ENCODE data around the gene AMH. TPM values are rescaled to one million over a fixed set of nuclear protein-coding genes. Genes with fewer than 3 reads are reported as not detected.
"Not testable (repeated sequence)": the region's sequence is repeated elsewhere in the genome, so short reads cannot be mapped to it uniquely, and the experiment has no call there.

Gene AMH
- polyA plus RNA-seq, 1 of the 3 experiments (the other 2 are of a cell fraction): 18.1 TPM

DNA sequence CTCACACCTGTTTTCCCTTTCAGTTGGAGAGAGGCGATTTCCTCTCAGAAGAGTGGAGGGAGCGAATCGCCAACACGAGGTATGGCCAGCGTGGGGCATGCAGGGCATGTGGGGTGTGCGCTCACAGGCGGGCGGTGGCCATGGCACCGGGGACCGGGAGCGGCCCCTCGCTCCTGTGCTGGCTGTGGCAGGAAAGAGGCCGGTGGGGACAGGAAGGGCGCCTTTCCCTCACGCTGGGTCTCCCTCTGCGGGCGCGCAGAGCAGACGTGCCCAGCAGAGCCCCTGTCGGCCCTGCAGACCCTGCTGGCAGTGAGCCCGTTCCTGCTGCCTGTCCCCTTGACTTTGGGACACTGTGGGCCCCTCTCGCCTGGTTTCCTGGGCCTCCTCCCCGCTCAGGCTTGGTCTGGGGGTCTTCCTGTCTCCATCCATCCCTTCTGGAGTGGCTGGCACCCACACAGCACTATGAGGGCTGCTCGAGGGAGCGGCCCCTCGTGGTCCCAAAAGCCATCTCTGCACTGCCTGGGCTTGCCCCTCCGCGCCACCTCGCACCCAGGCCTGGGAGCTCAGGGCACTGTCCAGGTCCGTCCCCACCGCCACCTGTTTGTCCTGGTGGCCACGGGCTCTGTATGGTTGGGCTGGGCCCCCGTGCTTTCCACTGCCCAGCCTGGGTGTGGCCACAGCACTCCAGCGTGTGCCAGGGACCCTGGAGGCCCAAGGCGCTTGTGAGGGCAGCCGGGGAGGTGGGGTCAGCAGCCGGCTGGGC is 49.1 kb upstream of the AMH start:
- H4K20me1 ChIP-seq (ENCODE audit: insufficient read depth): peaks cover 25% of the 10 kb centered on the region
- no peak for DNase-seq
- no peaks in the 10 kb centered on the region; a peak in 1 of 4 replicates for H3K4me1 ChIP-seq (ENCODE audit: control insufficient read depth in 1 of 2, insufficient read depth in 2 of 2, low read depth in 1 of 2, low read length in 1 of 2)
- H3K9ac ChIP-seq: no peak overlapping the region
- no peaks in the 10 kb centered on the region for H3K9me2 ChIP-seq
- peaks cover 25% of the 10 kb centered on the region for H3K79me2 ChIP-seq (ENCODE audit: insufficient read depth)
- POLR2A ChIA-PET: no interaction called here
- no peak overlapping the region for H3K4me2 ChIP-seq
- no peaks in the 10 kb centered on the region for H3K9me3 ChIP-seq
- H3K36me3 ChIP-seq (replicated peaks in 1 of 2; ENCODE audit: control insufficient read depth in 1 of 2, insufficient read depth in 2 of 2, low read length in 1 of 2): peaks cover 4 to 25% of the 10 kb centered on the region in 2 experiments
- 92% methylated on average over 23 of the region's 37 CpGs for WGBS (ENCODE audit: low lambda C conversion rate)
- H3F3A ChIP-seq (replicated peaks; ENCODE audit: insufficient read depth): no peaks in the 10 kb centered on the region
- TF ChIP-seq ELF1 (IDR thresholded peaks at IDR 0.05) (no peak), FOXJ3 (CRISPR knock-in tag; IDR thresholded peaks at IDR 0.05) (no peak), YY1 (IDR thresholded peaks at IDR 0.05; ENCODE audit: low read depth) (no peak), FOSL2 (IDR thresholded peaks at IDR 0.05; ENCODE audit: borderline replicate concordance, low read depth) (no peak), MXI1 (IDR thresholded peaks at IDR 0.05; ENCODE audit: low read depth, low read length) (no peak), EZH2phosphoT487 (IDR thresholded peaks at IDR 0.05; ENCODE audit: borderline replicate concordance, low read depth) (no peak), RCOR1 (IDR thresholded peaks at IDR 0.05; ENCODE audit: low read length) (no peak), RFX5 (IDR thresholded peaks at IDR 0.05; ENCODE audit: low read length) (no peak), CHD2 (IDR thresholded peaks at IDR 0.05; ENCODE audit: low read length, partially characterized antibody) (no peak), RAD21 (IDR thresholded peaks at IDR 0.05; ENCODE audit: low read length) (no peak), GABPA (IDR thresholded peaks at IDR 0.05; ENCODE audit: low read depth) (no peak), TCF12 (IDR thresholded peaks at IDR 0.05) (no peak), RXRA (IDR thresholded peaks at IDR 0.05; ENCODE audit: borderline replicate concordance, low read depth) (no peak), EP300 (IDR thresholded peaks at IDR 0.05; ENCODE audit: borderline replicate concordance in 1 of 2, low read depth in 1 of 2, low read length in 1 of 2) (no peak)
- TF ChIP-seq, protein P1, sequence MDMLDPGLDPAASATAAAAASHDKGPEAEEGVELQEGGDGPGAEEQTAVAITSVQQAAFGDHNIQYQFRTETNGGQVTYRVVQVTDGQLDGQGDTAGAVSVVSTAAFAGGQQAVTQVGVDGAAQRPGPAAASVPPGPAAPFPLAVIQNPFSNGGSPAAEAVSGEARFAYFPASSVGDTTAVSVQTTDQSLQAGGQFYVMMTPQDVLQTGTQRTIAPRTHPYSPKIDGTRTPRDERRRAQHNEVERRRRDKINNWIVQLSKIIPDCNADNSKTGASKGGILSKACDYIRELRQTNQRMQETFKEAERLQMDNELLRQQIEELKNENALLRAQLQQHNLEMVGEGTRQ (IDR thresholded peaks at IDR 0.05; ENCODE audit: borderline replicate concordance, low read depth, low read length): no peak
- TF ChIP-seq, protein P2, sequence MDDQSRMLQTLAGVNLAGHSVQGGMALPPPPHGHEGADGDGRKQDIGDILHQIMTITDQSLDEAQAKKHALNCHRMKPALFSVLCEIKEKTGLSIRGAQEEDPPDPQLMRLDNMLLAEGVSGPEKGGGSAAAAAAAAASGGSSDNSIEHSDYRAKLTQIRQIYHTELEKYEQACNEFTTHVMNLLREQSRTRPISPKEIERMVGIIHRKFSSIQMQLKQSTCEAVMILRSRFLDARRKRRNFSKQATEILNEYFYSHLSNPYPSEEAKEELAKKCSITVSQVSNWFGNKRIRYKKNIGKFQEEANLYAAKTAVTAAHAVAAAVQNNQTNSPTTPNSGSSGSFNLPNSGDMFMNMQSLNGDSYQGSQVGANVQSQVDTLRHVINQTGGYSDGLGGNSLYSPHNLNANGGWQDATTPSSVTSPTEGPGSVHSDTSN (IDR thresholded peaks at IDR 0.05): no peak
- TF ChIP-seq, protein P3, sequence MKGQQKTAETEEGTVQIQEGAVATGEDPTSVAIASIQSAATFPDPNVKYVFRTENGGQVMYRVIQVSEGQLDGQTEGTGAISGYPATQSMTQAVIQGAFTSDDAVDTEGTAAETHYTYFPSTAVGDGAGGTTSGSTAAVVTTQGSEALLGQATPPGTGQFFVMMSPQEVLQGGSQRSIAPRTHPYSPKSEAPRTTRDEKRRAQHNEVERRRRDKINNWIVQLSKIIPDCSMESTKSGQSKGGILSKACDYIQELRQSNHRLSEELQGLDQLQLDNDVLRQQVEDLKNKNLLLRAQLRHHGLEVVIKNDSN (IDR thresholded peaks at IDR 0.05; ENCODE audit: borderline replicate concordance, low read depth): no peak
- no peak overlapping the region for H3K4me3 ChIP-seq (ENCODE audit: low read depth in 2 of 2, low read length in 1 of 2)
- CTCF ChIA-PET: interaction anchor here (0.8 to 1.6 kb wide), 4 partner anchors 16 to 44 kb away, joined by 3 to 8 read pairs (median 5); no protein-coding TSS in a partner anchor
- H2AFZ ChIP-seq (ENCODE audit: low read depth): no peak overlapping the region
- no peaks in the 10 kb centered on the region for H3K27me3 ChIP-seq (ENCODE audit: insufficient read depth)
- H3K27ac ChIP-seq (ENCODE audit: low read depth in 2 of 2, low read length in 1 of 2): no peak overlapping the region

DNA sequence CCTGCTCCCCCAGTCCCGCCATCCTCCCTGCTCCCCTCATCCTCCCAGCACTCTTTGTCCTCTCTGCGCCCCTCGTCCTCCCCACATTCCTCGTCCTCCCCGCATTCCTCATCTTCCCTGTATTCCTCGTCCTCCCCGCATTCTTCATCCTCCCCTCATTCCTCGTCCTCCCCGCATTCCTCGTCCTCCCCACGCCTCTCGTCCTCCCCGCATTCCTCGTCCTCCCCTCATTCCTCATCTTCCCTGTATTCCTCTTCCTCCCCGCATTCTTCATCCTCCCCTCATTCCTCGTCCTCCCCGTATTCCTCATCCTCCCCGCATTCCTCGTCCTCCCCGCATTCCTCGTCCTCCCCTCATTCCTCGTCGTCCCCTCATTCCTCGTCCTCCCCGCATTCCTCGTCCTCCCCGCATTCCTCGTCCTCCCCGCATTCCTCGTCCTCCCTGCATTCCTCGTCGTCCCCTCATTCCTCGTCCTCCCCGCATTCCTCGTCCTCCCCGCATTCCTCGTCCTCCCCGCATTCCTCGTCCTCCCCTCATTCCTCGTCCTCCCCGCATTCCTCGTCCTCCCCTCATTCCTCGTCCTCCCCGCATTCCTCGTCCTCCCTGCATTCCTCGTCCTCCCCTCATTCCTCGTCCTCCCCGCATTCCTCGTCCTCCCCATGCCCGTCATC is 48.4 kb upstream of the AMH start:
- H3K4me1 ChIP-seq (ENCODE audit: control insufficient read depth in 1 of 2, insufficient read depth in 2 of 2, low read depth in 1 of 2, low read length in 1 of 2); H3K9me2 ChIP-seq; H3F3A ChIP-seq (replicated peaks; ENCODE audit: insufficient read depth); POLR2A ChIA-PET; H3K27ac ChIP-seq (ENCODE audit: low read depth in 2 of 2, low read length in 1 of 2); H3K9ac ChIP-seq; CTCF ChIA-PET; H3K4me3 ChIP-seq (ENCODE audit: low read depth in 2 of 2, low read length in 1 of 2); H3K27me3 ChIP-seq (ENCODE audit: insufficient read depth); H3K9me3 ChIP-seq; H3K4me2 ChIP-seq; H2AFZ ChIP-seq (ENCODE audit: low read depth); DNase-seq: not testable (repeated sequence)
- H3K79me2 ChIP-seq (ENCODE audit: insufficient read depth): peaks cover 27% of the 10 kb centered on the region
- whole genome bisulfite sequencing (ENCODE audit: low lambda C conversion rate): 97% methylated on average over 50 of the region's 50 CpGs
- peaks cover 25% of the 10 kb centered on the region for H4K20me1 ChIP-seq (ENCODE audit: insufficient read depth)
- peaks cover 4 to 18% of the 10 kb centered on the region in 2 experiments for H3K36me3 ChIP-seq (replicated peaks in 1 of 2; ENCODE audit: control insufficient read depth in 1 of 2, insufficient read depth in 2 of 2, low read length in 1 of 2)
